Measurements from ENCODE around the gene PLK4. TPM values are rescaled to one million over a fixed set of nuclear protein-coding genes. Genes with fewer than 3 reads are reported as not detected.
"Not testable (repeated sequence)": the region's sequence is repeated elsewhere in the genome, so short reads cannot be mapped to it uniquely, and the experiment has no call there.

The PLK4 gene
- total RNA-seq, 1 donor from 2014 or later = 41.2 TPM

- H3K27ac Mint-ChIP-seq = no peak overlapping the region
- peaks cover under 1% of the 10 kb centered on the region for H3K36me3 Mint-ChIP-seq (ENCODE audit: low read depth)
- no peak overlapping the region for H3K4me3 Mint-ChIP-seq
- DNase-seq (ENCODE audit: low spot score) = no peak
- no peaks in the 10 kb centered on the region for H3K4me1 Mint-ChIP-seq (ENCODE audit: low read depth)
- no peaks in the 10 kb centered on the region for H3K9me3 Mint-ChIP-seq
- H3K27me3 Mint-ChIP-seq (ENCODE audit: insufficient read depth) = no peaks in the 10 kb centered on the region
- intact Hi-C loops (cut with micrococcal nuclease) = no loop called here
Measured at GRCh38 chr4:127870281-127870680, 10.4 kb upstream of the PLK4 start.

GRCh38 chr4:127870688-127871087, 10.0 kb upstream of the PLK4 start:
- intact Hi-C loops (cut with micrococcal nuclease) = no loop called here
- Mint-ChIP-seq H3K27me3 (ENCODE audit: insufficient read depth) (no peaks in the 10 kb centered on the region), H3K36me3 (ENCODE audit: low read depth) (peaks cover 3% of the 10 kb centered on the region), H3K27ac (no peak overlapping the region), H3K4me3 (no peak overlapping the region), H3K9me3 (no peaks in the 10 kb centered on the region), H3K4me1 (ENCODE audit: low read depth) (no peaks in the 10 kb centered on the region)
- DNase-seq (ENCODE audit: low spot score) = no peak

GRCh38 chr4:127875791-127876190, 4.9 kb upstream of the PLK4 start:
- H3K4me3 Mint-ChIP-seq = no peak overlapping the region
- peaks cover 9% of the 10 kb centered on the region for H3K36me3 Mint-ChIP-seq (ENCODE audit: low read depth)
- H3K27me3 Mint-ChIP-seq (ENCODE audit: insufficient read depth) = no peaks in the 10 kb centered on the region
- no peak overlapping the region for H3K27ac Mint-ChIP-seq
- H3K4me1 Mint-ChIP-seq (ENCODE audit: low read depth) = peaks cover 16% of the 10 kb centered on the region
- no peak for DNase-seq (ENCODE audit: low spot score)
- H3K9me3 Mint-ChIP-seq = no peaks in the 10 kb centered on the region
- intact Hi-C loops (cut with micrococcal nuclease) = no loop called here

GRCh38 chr4:127881563-127881864, 821 bp downstream of the PLK4 start:
- peaks cover 36% of the 10 kb centered on the region for H3K4me1 Mint-ChIP-seq (ENCODE audit: low read depth)
- peak overlapping the region; percentile 91 for H3K4me3 Mint-ChIP-seq
- H3K9me3 Mint-ChIP-seq = no peaks in the 10 kb centered on the region
- intact Hi-C loops (cut with micrococcal nuclease) = loop anchor here (2.0 kb wide), 2 partner anchors 929 to 1211 kb away; partner anchors contain the start of gene SCLT1
- H3K36me3 Mint-ChIP-seq (ENCODE audit: low read depth) = peaks cover 14% of the 10 kb centered on the region
- no peak for DNase-seq (ENCODE audit: low spot score)
- peak overlapping the region; percentile 91 for H3K27ac Mint-ChIP-seq
- no peaks in the 10 kb centered on the region for H3K27me3 Mint-ChIP-seq (ENCODE audit: insufficient read depth)

GRCh38 chr4:127888559-127888958, 7.9 kb downstream of the PLK4 start:
- H3K27me3 Mint-ChIP-seq (ENCODE audit: insufficient read depth) = no peaks in the 10 kb centered on the region
- H3K27ac Mint-ChIP-seq = no peak overlapping the region
- H3K4me3 Mint-ChIP-seq = no peak overlapping the region
- no peak for DNase-seq (ENCODE audit: low spot score)
- H3K9me3 Mint-ChIP-seq = no peaks in the 10 kb centered on the region
- peaks cover 27% of the 10 kb centered on the region for H3K36me3 Mint-ChIP-seq (ENCODE audit: low read depth)
- H3K4me1 Mint-ChIP-seq (ENCODE audit: low read depth) = peaks cover 37% of the 10 kb centered on the region
- intact Hi-C loops (cut with micrococcal nuclease) = no loop called here

- Mint-ChIP-seq H3K36me3 (ENCODE audit: low read depth) (peaks cover 34% of the 10 kb centered on the region), H3K27ac (no peak overlapping the region)
Measured at GRCh38 chr4:127889903-127890302, 9.2 kb downstream of the PLK4 start.

GRCh38 chr4:127896069-127896468, 15.4 kb downstream of the PLK4 start:
- no peaks in the 10 kb centered on the region for H3K9me3 Mint-ChIP-seq
- no peak for DNase-seq (ENCODE audit: low spot score)
- H3K27ac Mint-ChIP-seq = no peak overlapping the region
- peaks cover 4% of the 10 kb centered on the region for H3K4me1 Mint-ChIP-seq (ENCODE audit: low read depth)
- H3K27me3 Mint-ChIP-seq (ENCODE audit: insufficient read depth) = no peaks in the 10 kb centered on the region
- H3K4me3 Mint-ChIP-seq = no peak overlapping the region
- intact Hi-C loops (cut with micrococcal nuclease) = no loop called here
- H3K36me3 Mint-ChIP-seq (ENCODE audit: low read depth) = peaks cover 41% of the 10 kb centered on the region

More at GRCh38 chr4:127889903-127890302, 9.2 kb downstream of the PLK4 start:
- no peak for DNase-seq (ENCODE audit: low spot score)
- Mint-ChIP-seq H3K9me3 (no peaks in the 10 kb centered on the region), H3K4me1 (ENCODE audit: low read depth) (peaks cover 39% of the 10 kb centered on the region), H3K4me3 (no peak overlapping the region), H3K27me3 (ENCODE audit: insufficient read depth) (no peaks in the 10 kb centered on the region)
- intact Hi-C loops (cut with micrococcal nuclease) = no loop called here

- no peak for DNase-seq (ENCODE audit: low spot score)
- Mint-ChIP-seq H3K36me3 (ENCODE audit: low read depth) (peaks cover 43% of the 10 kb centered on the region), H3K4me3 (no peak overlapping the region), H3K9me3 (no peaks in the 10 kb centered on the region), H3K27me3 (ENCODE audit: insufficient read depth) (no peaks in the 10 kb centered on the region), H3K4me1 (ENCODE audit: low read depth) (peaks cover 4% of the 10 kb centered on the region), H3K27ac (no peak overlapping the region)
- intact Hi-C loops (cut with micrococcal nuclease) = no loop called here
Measured at GRCh38 chr4:127896528-127896927, 15.8 kb downstream of the PLK4 start.

GRCh38 chr4:127899682-127900081, 19.0 kb downstream of the PLK4 start:
- H3K4me3 Mint-ChIP-seq; H3K4me1 Mint-ChIP-seq (ENCODE audit: low read depth); DNase-seq (ENCODE audit: low spot score); intact Hi-C loops (cut with micrococcal nuclease); H3K27me3 Mint-ChIP-seq (ENCODE audit: insufficient read depth); H3K9me3 Mint-ChIP-seq; H3K27ac Mint-ChIP-seq: not testable (repeated sequence)
- peaks cover 40% of the 10 kb centered on the region for H3K36me3 Mint-ChIP-seq (ENCODE audit: low read depth)

GRCh38 chr4:127905029-127905428, 24.3 kb downstream of the PLK4 start:
- Mint-ChIP-seq H3K4me1 (ENCODE audit: low read depth) (no peaks in the 10 kb centered on the region), H3K4me3 (no peak overlapping the region)

GRCh38 chr4:127916512-127916911, 35.8 kb downstream of the PLK4 start:
- Mint-ChIP-seq H3K27ac (no peak overlapping the region), H3K27me3 (ENCODE audit: insufficient read depth) (no peaks in the 10 kb centered on the region), H3K4me3 (no peak overlapping the region), H3K4me1 (ENCODE audit: low read depth) (no peaks in the 10 kb centered on the region), H3K9me3 (no peaks in the 10 kb centered on the region), H3K36me3 (ENCODE audit: low read depth) (peaks cover 14% of the 10 kb centered on the region)
- no peak for DNase-seq (ENCODE audit: low spot score)
- intact Hi-C loops (cut with micrococcal nuclease) = no loop called here

More at GRCh38 chr4:127905029-127905428, 24.3 kb downstream of the PLK4 start:
- intact Hi-C loops (cut with micrococcal nuclease) = no loop called here
- H3K27ac Mint-ChIP-seq = no peak overlapping the region
- H3K27me3 Mint-ChIP-seq (ENCODE audit: insufficient read depth) = peaks cover 2% of the 10 kb centered on the region
- H3K9me3 Mint-ChIP-seq = no peaks in the 10 kb centered on the region
- DNase-seq (ENCODE audit: low spot score) = no peak
- H3K36me3 Mint-ChIP-seq (ENCODE audit: low read depth) = peaks cover 16% of the 10 kb centered on the region

GRCh38 chr4:127917151-127917550, 36.5 kb downstream of the PLK4 start:
- intact Hi-C loops (cut with micrococcal nuclease) = no loop called here
- H3K4me1 Mint-ChIP-seq (ENCODE audit: low read depth) = no peaks in the 10 kb centered on the region
- H3K27me3 Mint-ChIP-seq (ENCODE audit: insufficient read depth) = no peaks in the 10 kb centered on the region
- peaks cover 14% of the 10 kb centered on the region for H3K36me3 Mint-ChIP-seq (ENCODE audit: low read depth)
- no peak overlapping the region for H3K27ac Mint-ChIP-seq
- no peak for DNase-seq (ENCODE audit: low spot score)
- no peaks in the 10 kb centered on the region for H3K9me3 Mint-ChIP-seq
- H3K4me3 Mint-ChIP-seq = no peak overlapping the region

- no peak overlapping the region for H3K4me3 Mint-ChIP-seq
- H3K27ac Mint-ChIP-seq = no peak overlapping the region
- no peak for DNase-seq (ENCODE audit: low spot score)
- peaks cover 27% of the 10 kb centered on the region for H3K36me3 Mint-ChIP-seq (ENCODE audit: low read depth)
- H3K9me3 Mint-ChIP-seq = no peaks in the 10 kb centered on the region
- intact Hi-C loops (cut with micrococcal nuclease) = no loop called here
- H3K4me1 Mint-ChIP-seq (ENCODE audit: low read depth) = no peaks in the 10 kb centered on the region
- H3K27me3 Mint-ChIP-seq (ENCODE audit: insufficient read depth) = no peaks in the 10 kb centered on the region
Measured at GRCh38 chr4:127920521-127920920, 39.8 kb downstream of the PLK4 start.

GRCh38 chr4:127922226-127922625, 41.5 kb downstream of the PLK4 start:
- H3K4me3 Mint-ChIP-seq = no peak overlapping the region

More at GRCh38 chr4:127922226-127922625, 41.5 kb downstream of the PLK4 start:
- peaks cover 3% of the 10 kb centered on the region for H3K9me3 Mint-ChIP-seq
- DNase-seq (ENCODE audit: low spot score) = no peak
- H3K4me1 Mint-ChIP-seq (ENCODE audit: low read depth) = no peaks in the 10 kb centered on the region
- H3K27ac Mint-ChIP-seq = no peak overlapping the region
- peaks cover 32% of the 10 kb centered on the region for H3K36me3 Mint-ChIP-seq (ENCODE audit: low read depth)
- intact Hi-C loops (cut with micrococcal nuclease) = no loop called here
- no peaks in the 10 kb centered on the region for H3K27me3 Mint-ChIP-seq (ENCODE audit: insufficient read depth)
